Heart right ventricle (tissue), 16 donors: ENCODE data around the gene SLC51B. TPM values are rescaled to one million over a fixed set of nuclear protein-coding genes. Genes with fewer than 3 reads are reported as not detected.

Experiments
- ATAC-seq, 8 donors: fragments of 200-7000 bp; cut with Tn5 transposase; one replicate each; pipeline ENCODE4 v1.9.1; 2020; ENCODE audit warnings: mild to moderate bottlenecking in 8 of 8, moderate library complexity in 8 of 8, moderate number of reproducible peaks in 1 of 8
- DNase-seq, 2 donors: peaks; one replicate each; pipeline ENCODE4 v3.0.0-alpha.2; 2020
- H3K27ac ChIP-seq, 10 donors: fragments of 200-600 bp; sonication (generic) in 2 of 10; one replicate each; pipeline versions ENCODE4 v1.5.0 to v1.8.0; 2020 to 2022; ENCODE audit warnings: mild to moderate bottlenecking in 3 of 10
- H3K27me3 ChIP-seq, 7 donors: fragments of 200-600 bp; one replicate each; pipeline ENCODE4 v1.8.0; 2021 to 2022; ENCODE audit warnings: mild to moderate bottlenecking in 2 of 7
- H3K36me3 ChIP-seq, 9 donors: fragments of 200-600 bp; sonication (generic) in 1 of 9; one replicate each; pipeline versions ENCODE4 v1.5.0 to v1.8.0; 2020 to 2022; ENCODE audit warnings: mild to moderate bottlenecking in 2 of 9
- H3K4me1 ChIP-seq, 9 donors: fragments of 200-600 bp; sonication (generic) in 1 of 9; one replicate each; pipeline versions ENCODE4 v1.5.0 to v1.8.0; 2020 to 2022; ENCODE audit warnings: mild to moderate bottlenecking in 4 of 9
- H3K4me3 ChIP-seq, 10 donors: fragments of 200-600 bp; sonication (generic) in 2 of 10; one replicate each; pipeline versions ENCODE4 v1.5.0 to v1.8.0; 2020 to 2022; ENCODE audit warnings: mild to moderate bottlenecking in 7 of 10, moderate library complexity in 2 of 10
- H3K9me3 ChIP-seq, 11 donors: fragments of 200-600 bp in 10 of 11; sonication (generic) in 2 of 11; one replicate each; pipeline versions ENCODE4 v1.5.0 to v1.8.0; 2013 to 2022; ENCODE audit warnings: mild to moderate bottlenecking in 2 of 11, control low read depth in 1 of 11, moderate library complexity in 1 of 11
- CTCF ChIP-seq, 9 donors: fragments of 200-600 bp; sonication (generic) in 2 of 9; IDR thresholded peaks; one replicate each; pipeline versions ENCODE4 v1.5.0 to v1.8.0; 2021 to 2022; ENCODE audit warnings: antibody characterized with exemption in 9 of 9, mild to moderate bottlenecking in 5 of 9, moderate library complexity in 1 of 9
- WGBS, 2 donors: extraction: QIAGEN DNeasy Blood & Tissue Kit; methylation state at CpG; one replicate each; pipeline ENCODE4 v1.1.7; 2013; ENCODE audit warnings: inconsistent platforms in 1 of 2; 5-methylcytosine and 5-hydroxymethylcytosine counted together
- intact Hi-C, 10 donors: fragments of 100-400 bp; cut with DNase I; formaldehyde crosslinking; loops; one replicate each; pipeline versions ENCODE4 v1.11.1 to v1.14.2; 2022
- polyA plus RNA-seq, 2 donors: library from polyadenylated mRNA; stranded (reverse); fragments of 200-250 nt; gene quantifications; one replicate each; pipeline ENCODE4 v1.2.3, GENCODE V29; 2013
- total RNA-seq, 10 donors: library from RNA; stranded (reverse); fragmentation: NEBNext Ultra II Directional in 3 of 10; extraction: Animal tissue kit (Norgen Biotek cat#: 25700) in 3 of 10; gene quantifications; one replicate each; pipeline versions ENCODE4 v1.2.1 to v1.2.4, GENCODE V29; 2021 to 2023
- donor health status: Arrhythmogenic right ventricular cardiomyopathy.
- donor health status: ischemic (EF 13 %, LVEDD 7.1; RV severe dilation, severe dysfunction).
- donor health status: healthy with polysubstance abuse.
- donor health status: DM: no; HTN: yes; CAD: no.
- donor health status: DM: no; HTN: no; CAD: no.
- donor health status: ischemic (EF 25% LVEDD 6.9; RV normal size, moderate dysfunction).
- donor health status: ischemic (EF 25% LVEDD 5.7; RV mildly dilated, moderate dysfunction).
- donor health status: healthy.
- donor health status: DM: yes; HTN: yes; CAD: no.
- donor health status: Ischemic cardiomyopathy.
- donor health status: ischemic (EF 35%, LVEDD 5.7; RV mildly dilated, moderate dysfunction).
- donor health status: nonischemic (EF 11% LVEDD 7.7; RV severe dilation, severe dysfunction).
- donor health status: DM: yes; HTN: yes; CAD: no.
- donor health status: PGD.
- donor health status: ischemic (EF 29% LVEDD 5.4; RV normal size, mild dysfunction).
- donor health status: nonischemic (EF 23%, LVEDD 6.1; RV moderate dilation, normal function).

The SLC51B gene
- total and polyA plus RNA-seq, 12 donors = 0.43 TPM; not detected in 11

- intact Hi-C loops = loop anchor here in 7 of 10 donors (5.0 to 10.0 kb wide), 9 partner anchors 42 to 265 kb away; partner anchors contain the start of genes PARP16 (in 2 of the 7), RNU5A-1 (in 2 of the 7) and SPG21 (in 1 of the 7)
- H3K27ac ChIP-seq = peak overlapping the region in 8 of 10 donors; percentile 73 to 89 (median 84)
- H3K4me3 ChIP-seq = peak overlapping the region in 9 of 10 donors; percentile 64 to 99 (median 97)
- peaks cover 0 to 22% (median 17%) of the 10 kb centered on the region in 9 donors for H3K36me3 ChIP-seq
- H3K9me3 ChIP-seq = no peaks in the 10 kb centered on the region
- no peaks in the 10 kb centered on the region for H3K27me3 ChIP-seq
- peaks cover 2 to 34% (median 17%) of the 10 kb centered on the region in 9 donors for H3K4me1 ChIP-seq
- 63 to 65% methylated on average over 12 of the region's 12 CpGs for WGBS, 2 donors
- no peak for TF ChIP-seq CTCF (IDR thresholded peaks at IDR 0.05)
- no peak for DNase-seq
- ATAC-seq = peak in 1 of 8 donors; percentile 27
Measured at GRCh38 chr15:65029736-65030208, 15.4 kb upstream of the SLC51B start.

GRCh38 chr15:65032801-65033537 is 12.2 kb upstream of the SLC51B start:
- WGBS, 2 donors = 31 to 33% methylated on average over 13 of the region's 13 CpGs
- DNase-seq = peak; percentile 38 to 50
- intact Hi-C loops = loop anchor here in 7 of 10 donors (2.0 to 10.0 kb wide), 9 partner anchors 49 to 262 kb away; partner anchors contain the start of genes PARP16 (in 2 of the 7) and RNU5A-1 (in 2 of the 7)
- Histone ChIP-seq H3K27me3 (no peaks in the 10 kb centered on the region), H3K36me3 (no peaks in the 10 kb centered on the region), H3K27ac (no peak overlapping the region), H3K9me3 (no peaks in the 10 kb centered on the region), H3K4me3 (no peak overlapping the region), H3K4me1 (peaks cover 2 to 24% (median 13%) of the 10 kb centered on the region in 9 donors)
- TF ChIP-seq CTCF (IDR thresholded peaks at IDR 0.05) = peak; percentile 18 to 71 (median 56)
- peak in 7 of 8 donors; percentile 30 to 78 (median 61) for ATAC-seq

GRCh38 chr15:65033659-65034269 is 11.4 kb upstream of the SLC51B start:
- H3K4me3 ChIP-seq = no peak overlapping the region
- intact Hi-C loops = loop anchor here in 7 of 10 donors (2.0 to 10.0 kb wide), 9 partner anchors 49 to 261 kb away; partner anchors contain the start of genes PARP16 (in 2 of the 7) and RNU5A-1 (in 2 of the 7)
- peaks cover 0 to 16% (median 5%) of the 10 kb centered on the region in 9 donors for H3K4me1 ChIP-seq
- 28% methylated on average over 4 of the region's 4 CpGs for WGBS, 2 donors
- ATAC-seq (peak in 1 of 8 donors; percentile 42), DNase-seq (no peak)
- no peaks in the 10 kb centered on the region for H3K36me3 ChIP-seq
- H3K9me3 ChIP-seq = no peaks in the 10 kb centered on the region
- no peaks in the 10 kb centered on the region for H3K27me3 ChIP-seq
- H3K27ac ChIP-seq = no peak overlapping the region
- peak in 8 of 9 donors; percentile 17 to 65 (median 48) for TF ChIP-seq CTCF (IDR thresholded peaks at IDR 0.05)

GRCh38 chr15:65034719-65035118 is 10.5 kb upstream of the SLC51B start:
- no peak for DNase-seq
- no peak for TF ChIP-seq CTCF (IDR thresholded peaks at IDR 0.05)
- H3K36me3 ChIP-seq = no peaks in the 10 kb centered on the region

More at GRCh38 chr15:65034719-65035118, 10.5 kb upstream of the SLC51B start:
- peaks cover 0 to 15% (median 3%) of the 10 kb centered on the region in 9 donors for H3K4me1 ChIP-seq
- H3K27me3 ChIP-seq = no peaks in the 10 kb centered on the region
- ATAC-seq = no peak
- H3K27ac ChIP-seq = no peak overlapping the region
- H3K4me3 ChIP-seq = no peak overlapping the region
- intact Hi-C loops = loop anchor here in 7 of 10 donors (5.0 to 10.0 kb wide), 8 partner anchors 48 to 260 kb away; partner anchors contain the start of genes PARP16 (in 2 of the 7) and RNU5A-1 (in 2 of the 7)
- no peaks in the 10 kb centered on the region for H3K9me3 ChIP-seq
- 88 to 91% methylated on average over 11 of the region's 11 CpGs for WGBS, 2 donors
